ENCODE measurements around the gene PCSK6. TPM values are rescaled to one million over a fixed set of nuclear protein-coding genes. Genes with fewer than 3 reads are reported as not detected.

The PCSK6 gene
- total RNA-seq, 2 donors from 2014 or later = 5.1 to 8.8 TPM

DNA sequence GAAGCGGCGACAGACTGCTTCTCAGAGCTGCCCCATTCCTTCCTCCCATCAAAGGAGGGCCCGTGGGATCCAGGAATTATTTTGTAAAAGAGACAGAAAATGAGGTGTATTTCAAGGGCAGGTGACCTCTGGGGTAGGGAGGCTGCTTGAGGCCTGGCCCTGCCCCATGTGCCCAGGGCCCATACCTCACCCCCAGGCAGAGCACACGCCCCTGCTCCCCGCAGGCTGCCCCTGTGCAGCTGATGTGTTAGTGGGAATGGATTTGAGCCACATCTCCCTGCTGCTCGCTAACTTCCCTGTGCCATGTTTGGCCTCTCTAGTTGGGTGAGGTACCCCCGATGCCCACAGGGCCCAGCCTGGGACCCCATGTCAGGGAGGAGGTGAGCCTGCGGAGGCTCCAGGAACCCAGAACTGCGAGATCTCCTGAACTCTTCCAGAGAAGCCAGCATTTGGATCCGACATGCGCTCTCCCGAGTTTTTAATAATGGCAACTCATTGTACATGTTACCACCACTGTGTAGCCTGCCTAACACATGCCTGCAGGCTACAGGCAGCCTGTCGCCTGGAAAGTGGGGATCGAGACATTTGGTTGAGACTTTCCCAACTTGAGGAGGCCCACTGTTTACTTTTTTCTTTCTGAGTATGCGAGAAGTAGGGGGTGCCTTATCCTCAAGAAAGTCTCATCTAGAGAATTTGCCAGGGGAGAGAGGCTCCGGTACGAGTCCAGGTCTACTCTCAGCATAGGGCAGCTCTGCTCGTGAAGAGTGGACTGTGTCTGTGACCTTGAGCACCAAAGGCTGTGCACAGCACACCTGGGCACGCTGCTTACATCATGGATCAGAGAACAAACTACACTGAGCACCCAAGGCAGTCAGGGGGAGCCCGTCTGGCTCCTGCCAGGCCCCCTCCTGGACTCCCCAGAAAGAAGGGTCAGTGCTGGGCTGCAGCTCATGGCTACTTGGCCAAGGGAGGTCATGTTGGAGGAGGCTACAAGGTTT is 36.1 kb downstream of the PCSK6 start:
- ATAC-seq (ENCODE audit: insufficient number of reproducible peaks, low FRiP score, low read depth) (no peak), DNase-seq (ENCODE audit: low spot score) (no peak)
- H3K36me3 ChIP-seq = no peaks in the 10 kb centered on the region
- no peaks in the 10 kb centered on the region for H3K4me1 ChIP-seq (ENCODE audit: control insufficient read depth in 1 of 2, low read depth in 2 of 2)
- H3K9me3 ChIP-seq = no peaks in the 10 kb centered on the region
- TF ChIP-seq, protein P1, sequence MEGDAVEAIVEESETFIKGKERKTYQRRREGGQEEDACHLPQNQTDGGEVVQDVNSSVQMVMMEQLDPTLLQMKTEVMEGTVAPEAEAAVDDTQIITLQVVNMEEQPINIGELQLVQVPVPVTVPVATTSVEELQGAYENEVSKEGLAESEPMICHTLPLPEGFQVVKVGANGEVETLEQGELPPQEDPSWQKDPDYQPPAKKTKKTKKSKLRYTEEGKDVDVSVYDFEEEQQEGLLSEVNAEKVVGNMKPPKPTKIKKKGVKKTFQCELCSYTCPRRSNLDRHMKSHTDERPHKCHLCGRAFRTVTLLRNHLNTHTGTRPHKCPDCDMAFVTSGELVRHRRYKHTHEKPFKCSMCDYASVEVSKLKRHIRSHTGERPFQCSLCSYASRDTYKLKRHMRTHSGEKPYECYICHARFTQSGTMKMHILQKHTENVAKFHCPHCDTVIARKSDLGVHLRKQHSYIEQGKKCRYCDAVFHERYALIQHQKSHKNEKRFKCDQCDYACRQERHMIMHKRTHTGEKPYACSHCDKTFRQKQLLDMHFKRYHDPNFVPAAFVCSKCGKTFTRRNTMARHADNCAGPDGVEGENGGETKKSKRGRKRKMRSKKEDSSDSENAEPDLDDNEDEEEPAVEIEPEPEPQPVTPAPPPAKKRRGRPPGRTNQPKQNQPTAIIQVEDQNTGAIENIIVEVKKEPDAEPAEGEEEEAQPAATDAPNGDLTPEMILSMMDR (IDR thresholded peaks at IDR 0.05) = no peak
- H3K4me3 ChIP-seq = no peak overlapping the region
- no peak overlapping the region for H3K27ac ChIP-seq
- H3K27me3 ChIP-seq (replicated peaks; ENCODE audit: insufficient read depth) = no peaks in the 10 kb centered on the region

DNA sequence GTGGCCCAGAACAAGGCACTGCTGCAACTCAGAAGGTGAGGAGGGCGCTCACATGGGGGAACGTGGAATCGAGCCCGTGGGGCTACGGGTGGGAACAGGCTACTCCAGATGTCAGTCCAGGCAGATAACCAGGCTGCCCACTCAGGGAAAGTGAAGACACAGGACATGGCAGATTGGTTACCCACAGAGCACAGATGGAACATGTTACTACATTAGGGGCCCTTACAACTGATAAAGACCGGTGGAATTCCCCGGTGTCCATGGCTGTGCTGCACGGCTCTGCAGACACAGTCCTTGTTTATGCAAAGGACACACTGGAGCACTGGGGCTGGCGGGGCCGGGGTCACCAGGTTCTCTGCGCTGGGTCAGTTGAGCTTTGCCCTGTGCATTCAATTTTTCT is 36.9 kb downstream of the PCSK6 start:
- no peak for ATAC-seq (ENCODE audit: insufficient number of reproducible peaks, low FRiP score, low read depth)
- TF ChIP-seq, protein P1 (IDR thresholded peaks at IDR 0.05) = no peak
- Histone ChIP-seq H3K4me3 (no peak overlapping the region), H3K4me1 (ENCODE audit: control insufficient read depth in 1 of 2, low read depth in 2 of 2) (no peaks in the 10 kb centered on the region), H3K36me3 (no peaks in the 10 kb centered on the region), H3K27ac (no peak overlapping the region), H3K27me3 (replicated peaks; ENCODE audit: insufficient read depth) (no peaks in the 10 kb centered on the region), H3K9me3 (no peaks in the 10 kb centered on the region)
- DNase-seq (ENCODE audit: low spot score) = no peak

DNA sequence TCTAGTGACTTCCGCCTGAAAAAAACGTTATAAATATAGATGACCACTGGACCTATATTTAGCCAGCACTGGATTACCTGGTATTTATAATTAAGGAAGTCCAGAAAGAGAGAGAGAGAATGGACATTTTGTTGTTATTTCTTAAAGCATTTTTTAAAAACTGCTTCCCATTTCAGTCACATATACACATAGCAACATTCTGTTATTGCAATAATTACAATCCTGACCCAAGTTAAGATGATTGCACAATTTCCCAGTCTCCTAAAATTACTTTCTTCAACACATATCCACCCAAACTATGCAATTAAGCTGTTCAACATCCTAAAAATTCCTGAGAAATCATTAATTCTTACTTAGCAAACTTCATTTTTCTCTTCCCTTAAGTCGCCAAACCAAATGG is 37.7 kb downstream of the PCSK6 start:
- Histone ChIP-seq H3K4me1 (ENCODE audit: control insufficient read depth in 1 of 2, low read depth in 2 of 2) (no peaks in the 10 kb centered on the region), H3K4me3 (no peak overlapping the region), H3K36me3 (no peaks in the 10 kb centered on the region), H3K27ac (peak overlapping the region in 1 of 2 donors; percentile 8), H3K9me3 (no peaks in the 10 kb centered on the region), H3K27me3 (replicated peaks; ENCODE audit: insufficient read depth) (no peaks in the 10 kb centered on the region)
- ATAC-seq (ENCODE audit: insufficient number of reproducible peaks, low FRiP score, low read depth) (no peak), DNase-seq (ENCODE audit: low spot score) (no peak)
- TF ChIP-seq, protein P1 (IDR thresholded peaks at IDR 0.05) = no peak

DNA sequence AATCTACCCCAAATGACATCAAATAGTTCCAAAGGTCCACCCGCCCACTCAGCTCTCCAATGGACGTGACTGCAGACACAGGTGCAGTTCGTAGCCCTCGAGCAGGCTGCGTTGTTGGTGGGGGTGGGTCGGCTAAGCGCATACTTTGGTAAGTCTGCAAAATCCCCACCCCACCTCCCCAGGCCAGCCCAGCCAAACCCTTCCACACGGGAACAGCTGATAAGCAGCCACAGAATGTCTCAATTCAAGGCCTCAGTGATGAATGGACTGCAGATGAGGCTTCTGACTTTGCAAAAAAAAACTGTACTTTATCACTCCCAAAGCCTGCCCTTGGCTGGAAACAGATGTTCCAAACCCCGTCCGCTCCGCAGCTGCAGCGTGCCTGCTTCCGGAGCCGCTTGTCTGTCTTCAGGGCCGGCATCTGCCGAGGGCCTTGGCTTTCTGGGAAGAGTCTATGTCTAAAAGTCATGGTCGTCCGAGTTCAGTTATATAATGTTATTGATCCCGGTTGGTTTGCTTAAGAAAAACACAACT is 38.2 kb downstream of the PCSK6 start:
- Histone ChIP-seq H3K36me3 (no peaks in the 10 kb centered on the region), H3K27ac (no peak overlapping the region), H3K4me3 (no peak overlapping the region), H3K9me3 (no peaks in the 10 kb centered on the region), H3K4me1 (ENCODE audit: control insufficient read depth in 1 of 2, low read depth in 2 of 2) (no peaks in the 10 kb centered on the region), H3K27me3 (replicated peaks; ENCODE audit: insufficient read depth) (no peaks in the 10 kb centered on the region)
- TF ChIP-seq, protein P1 (IDR thresholded peaks at IDR 0.05) = no peak
- no peak for ATAC-seq (ENCODE audit: insufficient number of reproducible peaks, low FRiP score, low read depth)
- DNase-seq (ENCODE audit: low spot score) = no peak

DNA sequence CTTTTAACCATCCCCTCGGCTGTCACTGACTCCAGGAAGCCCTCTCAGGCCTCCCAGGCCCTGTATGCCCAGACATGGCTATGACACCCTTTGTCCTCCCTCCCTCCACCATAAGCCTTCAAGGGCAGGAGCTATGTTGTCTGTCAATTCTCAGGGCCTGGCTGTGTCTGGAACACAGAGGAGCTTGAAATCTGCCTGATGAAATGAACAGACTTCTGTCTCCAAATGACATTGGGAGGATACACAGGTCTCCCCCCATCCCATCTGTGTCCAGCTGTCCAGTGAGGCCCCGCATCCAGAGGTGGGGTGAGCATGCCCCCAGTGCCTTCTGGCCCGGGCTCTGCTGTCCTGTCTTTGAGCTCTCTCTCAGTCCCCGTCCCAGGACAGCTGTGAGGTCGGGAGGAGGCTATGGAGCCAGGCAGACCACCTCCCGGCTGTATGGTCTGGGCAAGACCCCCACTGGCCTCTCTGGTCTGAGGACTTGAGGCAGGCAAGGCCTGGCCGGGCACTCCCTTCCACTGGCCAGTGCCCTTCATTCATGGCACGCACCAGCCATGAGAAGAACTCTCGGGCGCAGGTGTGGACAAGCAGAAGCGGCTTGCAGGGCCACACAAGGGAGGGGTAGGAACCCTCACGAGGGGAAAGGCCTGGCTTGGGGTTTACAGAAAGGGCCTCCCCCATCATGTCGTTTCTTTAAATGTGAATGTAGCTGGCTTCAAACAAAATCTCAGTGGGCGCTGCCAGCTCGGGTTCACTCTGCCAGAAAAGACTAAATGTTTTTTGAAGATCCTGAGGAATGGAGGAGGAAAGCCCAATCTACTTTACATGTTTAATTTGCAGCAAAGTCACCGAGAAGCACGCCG is 38.9 kb downstream of the PCSK6 start:
- no peak for ATAC-seq (ENCODE audit: insufficient number of reproducible peaks, low FRiP score, low read depth)
- Histone ChIP-seq H3K36me3 (no peaks in the 10 kb centered on the region), H3K27ac (no peak overlapping the region), H3K4me3 (no peak overlapping the region), H3K9me3 (no peaks in the 10 kb centered on the region), H3K4me1 (ENCODE audit: control insufficient read depth in 1 of 2, low read depth in 2 of 2) (no peaks in the 10 kb centered on the region), H3K27me3 (replicated peaks; ENCODE audit: insufficient read depth) (no peaks in the 10 kb centered on the region)
- TF ChIP-seq, protein P1 (IDR thresholded peaks at IDR 0.05) = no peak
- DNase-seq (ENCODE audit: low spot score) = no peak
